COLO668 (cell line): ENCODE results near the gene PLSCR1.
"Not testable (repeated sequence)": the region's sequence is repeated elsewhere in the genome, so short reads cannot be mapped to it uniquely, and the experiment has no call there.

Experiments used
- DNase-seq: peaks from one replicate; lab custom pipeline; 2025; ENCODE audit not compliant: unreplicated experiment; lab: John Stamatoyannopoulos, UW

The PLSCR1 gene

DNA sequence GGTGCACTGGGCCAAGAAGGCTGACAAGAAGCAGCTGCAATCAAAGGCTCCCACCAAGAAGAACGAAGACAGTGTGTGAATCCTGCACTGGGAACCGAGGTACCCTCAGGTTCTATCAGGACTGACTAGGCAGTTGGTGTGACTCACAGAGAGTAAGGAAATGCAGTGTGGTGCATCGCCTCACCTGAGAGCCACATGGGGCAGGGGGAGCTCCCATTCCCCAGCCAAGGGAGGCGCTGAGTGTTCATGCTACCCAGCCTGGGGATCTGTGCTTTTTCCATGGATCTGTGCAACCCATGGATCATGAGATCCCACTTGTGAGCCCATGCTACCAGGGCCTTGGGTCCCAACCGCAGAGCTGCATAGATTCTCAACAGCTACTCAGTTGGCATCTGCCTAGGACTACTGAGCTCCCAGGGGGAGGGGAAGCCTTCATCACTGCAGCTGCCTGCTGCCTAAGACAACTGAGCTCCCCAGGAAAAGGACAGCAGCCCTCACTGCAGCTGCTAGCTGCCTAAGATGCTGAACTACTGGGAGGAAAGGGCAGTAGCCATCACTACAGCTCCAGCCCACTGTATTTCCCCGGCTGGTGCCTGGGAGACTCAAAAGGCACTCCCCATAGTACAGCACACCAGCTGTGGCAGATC is 68.2 kb downstream of the PLSCR1 start:
- no peak for DNase-seq

DNA sequence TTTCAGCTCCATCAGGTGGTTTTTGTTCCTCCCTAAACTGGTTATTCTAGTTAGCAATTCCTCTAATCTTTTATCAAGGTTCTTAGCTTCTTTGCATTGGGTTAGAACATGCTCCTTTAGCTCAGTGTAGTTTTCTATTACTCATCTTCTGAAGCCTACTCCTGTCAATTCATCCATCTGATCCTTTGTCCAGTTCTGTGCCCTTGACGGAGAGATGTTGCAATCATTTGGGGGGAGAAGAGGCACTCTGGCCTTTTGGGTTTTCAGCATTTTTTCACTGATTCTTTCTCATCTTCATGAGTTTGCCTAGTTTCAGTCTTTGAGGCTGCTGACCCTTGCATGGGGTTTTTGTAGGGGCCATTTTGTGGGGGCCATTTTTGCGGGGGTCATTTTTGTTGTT is 69.4 kb downstream of the PLSCR1 start:
- DNase-seq = not testable (repeated sequence)

DNA sequence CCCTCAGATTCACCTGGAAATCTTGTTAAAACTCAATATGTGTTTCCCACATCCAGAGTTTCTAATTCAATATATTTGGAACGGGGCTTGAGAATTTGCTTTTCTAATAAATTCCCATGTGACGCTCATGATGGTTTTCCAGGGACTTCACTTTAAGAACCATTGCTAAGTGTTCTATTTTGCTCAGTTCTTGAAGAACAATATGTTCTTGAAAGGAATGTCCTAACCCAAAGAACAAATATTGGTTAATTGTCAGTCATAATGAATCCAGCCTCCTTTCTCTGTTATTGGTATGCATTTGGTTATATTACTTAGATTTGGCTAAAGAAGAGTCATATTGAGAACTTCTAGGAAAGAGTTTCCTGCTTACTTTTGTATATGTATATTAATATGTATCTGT is 70.7 kb downstream of the PLSCR1 start:
- DNase-seq = no peak

DNA sequence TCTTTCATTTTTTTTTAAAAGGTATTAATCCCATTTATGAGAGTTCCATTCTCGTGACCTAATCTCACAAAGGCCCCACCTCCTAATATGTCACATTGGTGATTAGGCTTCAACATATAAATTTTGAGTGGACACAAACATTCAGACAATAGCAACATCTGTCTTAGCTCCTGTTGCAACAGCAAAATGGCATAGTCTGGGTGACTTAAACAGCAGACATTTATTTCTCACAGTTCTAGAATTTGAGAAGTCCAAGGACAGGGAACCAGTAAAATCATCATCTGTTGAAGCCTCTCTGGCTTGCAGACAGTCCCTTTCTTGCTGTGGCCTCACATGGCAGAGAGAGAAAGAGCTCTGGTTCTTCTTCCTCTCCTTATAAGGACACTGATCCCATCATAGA is 71.8 kb downstream of the PLSCR1 start:
- DNase-seq = no peak

- no peak for DNase-seq
Observed at GRCh38 chr3:146471012-146471411, 73.4 kb downstream of the PLSCR1 start.

- peak; percentile 9 for DNase-seq
Observed at GRCh38 chr3:146470425-146470990, 73.9 kb downstream of the PLSCR1 start.

DNA sequence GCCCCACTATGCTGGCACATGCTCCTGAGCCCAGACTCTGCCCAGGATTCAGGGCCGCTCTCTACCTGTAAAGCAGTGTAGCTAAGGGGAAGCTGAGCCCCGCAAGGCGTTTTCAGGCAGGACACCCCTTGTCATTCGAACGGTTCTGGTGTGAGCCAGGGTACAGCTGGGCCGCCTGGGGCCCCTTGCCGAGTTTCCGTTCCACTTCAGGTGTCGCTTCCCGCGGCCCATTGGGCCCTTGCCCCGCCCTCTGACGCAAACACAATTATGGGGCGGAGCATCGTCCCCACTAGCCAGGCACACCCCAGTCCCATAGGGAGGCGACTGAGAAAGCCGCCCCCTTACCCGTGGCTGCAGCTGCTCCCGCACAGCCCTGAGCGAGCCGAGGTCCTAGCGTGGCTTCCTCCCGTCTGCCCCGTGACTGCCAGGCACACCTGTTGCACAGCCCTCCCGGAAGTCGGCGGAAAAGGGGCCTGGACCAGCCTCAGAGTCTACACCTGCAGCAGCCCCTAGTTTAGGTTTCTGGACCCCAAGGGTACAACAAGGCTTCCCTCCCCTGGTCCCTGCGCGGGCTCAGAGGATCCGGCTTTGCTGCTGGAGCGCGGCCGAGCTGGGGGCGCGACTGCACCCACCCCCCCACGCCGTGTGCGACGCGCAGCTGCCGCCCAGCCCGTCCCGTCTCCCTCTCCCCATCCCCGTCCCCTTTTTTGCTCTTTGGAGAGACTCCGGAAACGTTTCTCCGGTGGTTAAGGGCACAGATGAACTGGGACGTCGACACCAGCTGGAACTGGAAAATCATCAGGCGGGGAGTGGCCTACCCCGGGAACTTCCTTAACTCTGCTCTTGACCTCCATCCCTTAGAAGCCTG is 75.0 kb downstream of the PLSCR1 start, which contains the start of gene PLSCR2:
Gene PLSCR2 (minus strand): TSS at position 412 of the 868 bp plus-strand sequence. CDS start 9,657 bp downstream, outside the sequence.
- peak; percentile 91 for DNase-seq

DNA sequence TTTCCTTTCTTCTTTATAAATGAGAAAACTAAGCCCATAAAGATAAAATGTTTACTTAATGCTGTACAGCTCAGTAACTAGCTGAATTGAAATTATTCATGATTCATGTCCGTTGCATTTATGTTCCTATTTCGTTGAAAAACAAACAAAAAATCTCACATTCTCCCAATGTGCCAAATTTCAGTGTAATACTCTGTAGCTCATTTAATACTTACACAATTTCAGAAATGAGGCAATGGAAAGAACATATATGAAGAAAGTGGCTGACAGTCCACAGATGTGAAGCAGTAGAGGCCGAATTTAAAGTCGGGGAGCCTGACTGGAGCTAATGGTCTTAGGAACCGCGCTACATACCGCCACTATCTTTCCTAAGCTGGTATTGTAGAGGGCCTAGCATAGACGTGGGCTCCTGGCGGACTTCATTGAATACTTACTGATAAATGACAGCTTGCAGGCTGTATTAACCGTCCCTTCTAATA is 75.7 kb downstream of the PLSCR1 start:
- DNase-seq = no peak

GRCh38 chr3:146468234-146468633 is 76.2 kb downstream of the PLSCR1 start:
- no peak for DNase-seq

DNA sequence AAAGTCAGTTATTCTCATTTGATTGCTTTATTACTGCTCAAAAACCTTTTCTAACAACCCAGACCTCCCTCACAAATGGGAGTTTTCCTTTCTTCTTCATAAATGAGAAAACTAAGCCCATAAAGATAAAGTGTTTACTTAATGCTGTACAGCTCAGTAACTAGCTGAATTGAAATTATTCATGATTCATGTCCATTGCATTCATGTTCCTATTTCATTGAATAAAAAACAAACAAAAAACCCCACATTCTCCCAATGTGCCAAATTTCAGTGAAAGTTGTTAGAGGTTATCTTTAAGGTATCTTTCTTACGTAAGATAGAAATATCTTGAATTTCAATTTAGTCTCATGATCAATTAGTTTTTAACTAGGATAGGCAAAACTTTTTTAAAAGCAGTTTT is 77.8 kb downstream of the PLSCR1 start:
- DNase-seq = no peak

- no peak for DNase-seq
Observed at GRCh38 chr3:146465693-146466465, 78.5 kb downstream of the PLSCR1 start.
